Measurements from ENCODE around the gene SLC12A7. TPM values are rescaled to one million over a fixed set of nuclear protein-coding genes. Genes with fewer than 3 reads are reported as not detected.

Gene SLC12A7
- total and polyA plus RNA-seq, 2 of the 13 experiments (the other 11 are each of a cell fraction or from before 2014, with no cell fraction given), result 14.0 to 18.5 TPM

GRCh38 chr5:1119312-1119831, 7.5 kb upstream of the SLC12A7 start:
- 0% methylated on average over 6 of the region's 28 CpGs for WGBS (ENCODE audit: low lambda C conversion rate)
- CTCF ChIA-PET (ENCODE audit: low intra/inter-chr PET ratio, low total read pairs), result no interaction called here
- TF ChIP-seq ZSCAN25 (CRISPR knock-in tag; IDR thresholded peaks at IDR 0.05) (peak; percentile 68; the same call in 1 of the 2 replicates), RNF2 (conservative IDR thresholded peaks at IDR 0.05; ENCODE audit: low read depth) (peak; percentile 44; the same call in 1 of the 2 replicates), SP140L (CRISPR knock-in tag; IDR thresholded peaks at IDR 0.05; ENCODE audit: borderline replicate concordance) (no peak), ZNF44 (CRISPR knock-in tag; IDR thresholded peaks at IDR 0.05) (0 out of 2 replicates have a peak, but pooled peaks have one; percentile 29), PRDM15 (CRISPR knock-in tag; IDR thresholded peaks at IDR 0.05) (no peak), SCMH1 (CRISPR knock-in tag; IDR thresholded peaks at IDR 0.05; ENCODE audit: borderline replicate concordance) (no peak), HOXA9 (CRISPR knock-in tag; IDR thresholded peaks at IDR 0.05; ENCODE audit: borderline replicate concordance) (no peak), IRX3 (CRISPR knock-in tag; IDR thresholded peaks at IDR 0.05; ENCODE audit: borderline replicate concordance, low read depth) (no peak), ZNF20 (CRISPR knock-in tag; IDR thresholded peaks at IDR 0.05) (no peak), ZNF160 (CRISPR knock-in tag; IDR thresholded peaks at IDR 0.05) (0 out of 2 replicates have a peak, but pooled peaks have one; percentile 68), RXRB (CRISPR knock-in tag; IDR thresholded peaks at IDR 0.05; ENCODE audit: borderline replicate concordance) (peak; percentile 69), PHF21A (CRISPR knock-in tag; IDR thresholded peaks at IDR 0.05) (peak; percentile 48; the same call in 1 of the 2 replicates), BCL6 (CRISPR knock-in tag; IDR thresholded peaks at IDR 0.05) (peak; percentile 54), ATF4 (CRISPR knock-in tag; IDR thresholded peaks at IDR 0.05) (no peak; a peak in 1 of 4 replicates), GLI4 (CRISPR knock-in tag; IDR thresholded peaks at IDR 0.05; ENCODE audit: borderline replicate concordance) (peak; percentile 79; the same call in 1 of the 2 replicates), U2AF1 (optimal IDR thresholded peaks at IDR 0.05; ENCODE audit: low read depth, low read length) (no peak), CAMTA2 (CRISPR knock-in tag; IDR thresholded peaks at IDR 0.05; ENCODE audit: borderline replicate concordance) (no peak), ZNF598 (CRISPR knock-in tag; IDR thresholded peaks at IDR 0.05; ENCODE audit: borderline replicate concordance) (peak; percentile 52; the same call in 1 of the 2 replicates)
- TF ChIP-seq, protein P1, sequence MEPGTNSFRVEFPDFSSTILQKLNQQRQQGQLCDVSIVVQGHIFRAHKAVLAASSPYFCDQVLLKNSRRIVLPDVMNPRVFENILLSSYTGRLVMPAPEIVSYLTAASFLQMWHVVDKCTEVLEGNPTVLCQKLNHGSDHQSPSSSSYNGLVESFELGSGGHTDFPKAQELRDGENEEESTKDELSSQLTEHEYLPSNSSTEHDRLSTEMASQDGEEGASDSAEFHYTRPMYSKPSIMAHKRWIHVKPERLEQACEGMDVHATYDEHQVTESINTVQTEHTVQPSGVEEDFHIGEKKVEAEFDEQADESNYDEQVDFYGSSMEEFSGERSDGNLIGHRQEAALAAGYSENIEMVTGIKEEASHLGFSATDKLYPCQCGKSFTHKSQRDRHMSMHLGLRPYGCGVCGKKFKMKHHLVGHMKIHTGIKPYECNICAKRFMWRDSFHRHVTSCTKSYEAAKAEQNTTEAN (CRISPR knock-in tag; conservative IDR thresholded peaks at IDR 0.05), result peak; percentile 26; the same call in 1 of the 2 replicates

More at GRCh38 chr5:1119312-1119831, 7.5 kb upstream of the SLC12A7 start:
- Histone ChIP-seq H3K79me2 (ENCODE audit: insufficient read depth, low read length) (no peaks in the 10 kb centered on the region), H4K20me1 (ENCODE audit: insufficient read depth, low read length) (no peaks in the 10 kb centered on the region), H3K4me2 (ENCODE audit: low read depth, low read length) (peak overlapping the region; percentile 77), H3K36me3 (replicated peaks in 1 of 2; ENCODE audit: control insufficient read depth in 1 of 2, insufficient read depth in 2 of 2, low read length in 2 of 2) (no peaks in the 10 kb centered on the region), H3K27me3 (ENCODE audit: control insufficient read depth in 1 of 2, insufficient read depth in 2 of 2, low read length in 2 of 2) (peaks cover 28 to 97% of the 10 kb centered on the region in 2 experiments), H3K27ac (ENCODE audit: extremely low read length, insufficient read depth, low read length) (no peak overlapping the region), H2AFZ (ENCODE audit: low read length) (no peak overlapping the region), H3K9ac (ENCODE audit: insufficient read depth, low read depth, low read length) (0 out of 2 replicates have a peak overlapping the region, but pooled peaks have one; percentile 33), H3K9me3 (ENCODE audit: low read length) (no peaks in the 10 kb centered on the region), H3K4me1 (ENCODE audit: insufficient read depth, low read length) (peaks cover 63% of the 10 kb centered on the region), H3K4me3 (replicated peaks in 1 of 3; ENCODE audit: insufficient read depth in 1 of 3, low read depth in 2 of 3, low read length in 3 of 3) (peak overlapping the region; percentile 5 to 62 (median 22); a peak in 2 of 6 replicates)
- in situ Hi-C loops (cut with HindIII; ENCODE audit: extremely low pct_ligation_motif_present, low pct_unique_long_range_greater_than_20kb) (no loop called here), intact Hi-C loops (cut with micrococcal nuclease; ENCODE audit: unreplicated experiment) (no loop called here)
- POLR2A ChIA-PET, result interaction anchor here (0.9 to 6.1 kb wide), 4 partner anchors 11 to 18 kb away, joined by 3 to 91 read pairs (median 10); no protein-coding TSS in a partner anchor
- FAIRE-seq (peak; percentile 57), ATAC-seq (peak; percentile 91), DNase-seq (ENCODE audit: low spot score) (peak; percentile 69)
- BruUV-seq (replicated peaks), result no TSS peak
